DMS53 treated with DMSO at 0.1 percent for 48 hours (cell line): ENCODE data around the gene KCNQ1.

Experiments
- DNase-seq: peaks from one replicate; lab custom pipeline; 2025; ENCODE audit not compliant: unreplicated experiment; lab: John Stamatoyannopoulos, UW

KCNQ1 gene

DNA sequence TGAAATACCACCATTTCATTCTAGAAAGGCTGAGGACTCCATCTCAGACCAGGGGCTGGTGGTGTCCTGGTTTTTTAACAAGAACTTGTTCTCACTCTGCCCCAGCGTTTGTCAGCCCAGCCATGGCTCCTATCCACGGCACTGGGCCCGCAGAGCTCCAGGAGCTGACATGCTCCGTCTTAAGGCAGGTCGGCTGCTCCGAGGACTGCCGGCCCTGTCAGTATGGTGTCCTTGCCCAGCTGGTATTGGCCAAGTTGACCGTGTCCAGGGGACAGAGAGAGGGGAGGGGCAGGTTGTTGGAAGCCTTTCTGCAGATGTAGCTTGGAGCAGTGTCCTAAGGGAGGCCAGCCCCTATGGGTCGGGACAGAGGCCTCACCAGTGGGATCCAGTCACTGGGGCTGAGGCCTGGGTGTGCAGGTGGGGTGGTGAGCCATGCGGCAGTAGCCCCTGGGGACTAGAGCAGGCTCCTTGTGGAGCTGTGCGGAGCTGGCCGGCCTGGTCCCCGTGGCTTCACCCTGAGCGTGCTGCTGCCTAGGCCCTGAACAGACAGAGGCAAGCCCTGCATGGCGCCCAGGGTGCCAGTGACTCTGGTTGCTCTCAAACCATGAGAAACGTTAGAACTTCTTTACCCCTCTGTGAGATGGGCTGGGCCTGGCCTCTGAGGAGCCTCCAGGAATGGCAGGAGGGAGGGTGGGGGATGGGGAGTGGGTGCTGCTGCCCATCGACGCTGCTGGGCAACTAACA, 294.9 kb downstream of the KCNQ1 start:
- no peak for DNase-seq

- DNase-seq = no peak
Measured at GRCh38 chr11:2740275-2740940, 295.6 kb downstream of the KCNQ1 start.

DNA sequence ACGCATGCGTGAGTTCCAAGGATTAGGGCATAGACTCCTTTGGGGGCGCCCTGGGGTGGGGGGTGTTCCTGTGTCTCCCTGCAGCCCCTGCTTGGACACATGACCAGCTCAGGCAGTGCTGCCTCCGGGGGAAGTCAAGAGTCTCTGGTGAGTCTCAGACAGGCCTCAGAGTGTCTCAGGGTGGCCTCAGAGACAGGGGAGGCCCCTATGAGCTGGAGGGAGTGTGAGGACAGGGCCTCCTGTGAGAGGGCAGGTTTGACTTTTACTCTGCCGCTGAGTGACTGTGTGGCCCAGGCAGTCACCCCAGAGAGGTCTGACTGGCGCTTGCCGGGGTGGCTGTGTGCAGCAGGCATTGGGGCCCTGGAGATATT, 296.2 kb downstream of the KCNQ1 start:
- no peak for DNase-seq

- DNase-seq = no peak
Measured at GRCh38 chr11:2741377-2742131, 296.7 kb downstream of the KCNQ1 start.

DNA sequence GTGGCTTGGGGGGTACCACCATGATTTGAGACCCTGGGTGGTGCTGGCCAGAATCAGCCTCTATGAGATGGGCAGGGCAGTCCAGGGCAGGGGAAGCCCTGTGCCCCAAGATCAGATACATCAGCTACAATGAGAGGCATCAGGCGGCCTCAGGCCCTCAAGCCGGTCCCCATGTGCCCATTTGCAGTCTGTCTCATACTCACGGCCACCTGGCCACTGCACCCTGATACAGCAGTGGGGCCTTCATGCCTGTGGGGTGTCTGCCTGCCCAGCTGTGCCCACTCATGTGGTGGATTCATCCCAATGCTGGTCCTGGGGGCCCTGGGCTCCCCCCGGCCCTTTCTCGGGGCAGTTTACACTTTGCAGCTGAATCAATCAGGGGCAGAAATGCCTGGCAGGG, 297.4 kb downstream of the KCNQ1 start:
- DNase-seq = no peak

GRCh38 chr11:2742611-2743426, 298.0 kb downstream of the KCNQ1 start:
- no peak for DNase-seq

- DNase-seq = no peak
Measured at GRCh38 chr11:2743427-2744110, 298.8 kb downstream of the KCNQ1 start.

GRCh38 chr11:2744166-2744565, 299.4 kb downstream of the KCNQ1 start:
- DNase-seq = no peak

- DNase-seq = no peak
Measured at GRCh38 chr11:2745511-2745910, 300.7 kb downstream of the KCNQ1 start.

- no peak for DNase-seq
Measured at GRCh38 chr11:2746401-2747247, 301.8 kb downstream of the KCNQ1 start.

DNA sequence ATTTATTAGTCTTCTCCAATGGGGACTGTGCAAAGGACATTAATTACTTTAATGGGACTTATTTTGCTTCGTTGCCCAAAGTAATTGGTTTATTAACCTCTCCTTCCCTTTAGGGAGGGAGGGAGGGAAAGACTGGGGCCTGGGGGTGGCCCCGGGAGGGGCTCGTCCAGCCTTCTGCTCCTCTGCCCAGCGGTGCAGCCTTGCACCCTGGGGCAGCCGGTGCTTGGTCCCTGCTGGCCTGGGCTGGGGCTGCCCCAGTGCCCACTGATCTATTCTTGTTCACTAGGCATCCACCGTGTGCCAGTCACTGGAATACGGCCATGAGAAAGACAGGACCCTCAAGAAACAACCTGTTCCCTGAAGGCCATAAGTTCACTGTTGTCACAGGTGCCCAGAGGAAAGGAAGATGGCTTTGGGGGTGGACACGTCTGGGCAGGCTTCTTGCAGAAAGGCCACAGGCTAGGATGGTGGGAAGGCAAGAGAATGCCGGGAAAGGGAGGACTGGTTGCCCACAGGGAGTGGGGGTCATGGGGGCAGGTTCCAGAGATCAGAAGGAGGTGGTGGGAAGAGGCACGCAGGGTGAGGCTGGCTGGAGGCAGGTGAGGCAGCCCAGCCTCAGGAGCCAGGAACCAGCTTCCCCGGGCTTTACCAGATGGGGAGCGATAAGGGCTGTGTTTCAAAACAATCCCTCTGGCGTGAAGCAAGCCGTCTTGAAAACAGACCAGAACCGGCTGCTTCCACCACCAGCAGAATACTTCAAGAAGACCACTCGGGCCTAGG, 302.6 kb downstream of the KCNQ1 start:
- DNase-seq = no peak

- no peak for DNase-seq
Measured at GRCh38 chr11:2748061-2748813, 303.4 kb downstream of the KCNQ1 start.

GRCh38 chr11:2748814-2749554, 304.2 kb downstream of the KCNQ1 start:
- DNase-seq = no peak

DNA sequence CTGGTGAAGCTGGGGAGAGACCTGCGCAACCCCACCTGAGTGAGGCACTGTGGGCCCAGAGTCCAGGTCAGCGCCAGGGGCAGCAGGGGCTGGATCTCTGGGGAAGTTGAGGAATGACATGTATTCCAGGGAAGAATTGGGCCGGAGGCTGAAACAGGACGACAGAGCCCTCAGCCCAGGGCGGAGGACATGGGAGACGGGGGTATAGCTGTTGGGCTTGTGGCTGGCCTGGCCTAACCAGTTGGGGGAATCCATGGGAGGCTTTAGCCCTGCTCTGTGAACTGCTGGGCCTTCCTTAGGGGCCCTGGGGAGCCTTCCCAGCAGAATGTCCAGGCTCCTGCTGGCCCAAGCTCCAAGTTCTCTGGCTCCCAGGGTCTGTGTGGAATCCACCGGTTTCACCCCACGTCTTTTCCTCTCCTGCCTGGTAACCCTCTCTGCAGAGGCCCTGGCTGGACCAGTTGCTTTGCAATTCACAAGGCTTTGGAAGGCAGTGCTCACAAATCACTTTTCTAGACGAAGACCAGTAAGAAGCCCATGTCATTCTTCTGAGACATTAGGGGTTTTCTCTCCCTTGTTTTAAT, 305.4 kb downstream of the KCNQ1 start:
- DNase-seq = no peak

DNA sequence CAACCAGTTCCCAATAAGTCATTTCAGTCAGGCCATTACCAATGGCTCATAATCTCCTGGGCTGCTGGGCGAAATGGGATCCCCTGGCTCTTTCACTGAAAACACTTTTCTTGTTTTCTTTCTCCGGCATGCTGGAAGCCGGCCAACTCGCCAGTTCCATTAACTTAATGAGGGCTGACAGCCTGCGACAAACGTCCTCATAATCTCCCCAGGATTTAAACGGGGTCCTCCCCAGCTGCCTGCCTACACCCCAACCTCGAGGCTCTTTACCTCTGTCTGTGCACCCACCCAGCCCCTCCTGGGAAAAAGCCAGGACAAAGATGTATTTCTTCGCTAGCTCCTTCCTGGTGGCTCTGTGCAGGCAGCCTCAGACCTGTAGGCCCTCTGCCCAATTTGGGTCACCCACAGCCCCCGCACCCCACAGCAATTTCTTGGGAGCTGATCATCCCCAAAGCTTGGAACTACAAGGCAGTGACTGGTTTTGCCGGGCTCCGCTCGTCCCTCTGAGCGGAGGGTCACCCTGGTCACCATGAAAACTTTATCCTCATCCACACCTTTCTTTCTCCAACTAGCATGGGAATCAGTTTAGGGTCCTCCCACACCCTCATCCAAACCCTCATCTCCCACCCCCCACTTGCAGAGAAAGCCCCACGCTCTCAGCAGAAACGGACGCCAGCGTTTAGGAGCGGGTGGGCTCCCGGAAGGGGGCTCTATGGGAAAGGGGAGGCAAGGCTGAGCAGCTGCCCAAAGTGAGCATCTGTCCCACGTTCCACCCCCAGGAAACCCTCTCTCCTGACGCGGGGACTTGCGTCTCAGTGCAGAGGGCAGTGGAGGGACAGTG, 306.1 kb downstream of the KCNQ1 start:
- DNase-seq = no peak

DNA sequence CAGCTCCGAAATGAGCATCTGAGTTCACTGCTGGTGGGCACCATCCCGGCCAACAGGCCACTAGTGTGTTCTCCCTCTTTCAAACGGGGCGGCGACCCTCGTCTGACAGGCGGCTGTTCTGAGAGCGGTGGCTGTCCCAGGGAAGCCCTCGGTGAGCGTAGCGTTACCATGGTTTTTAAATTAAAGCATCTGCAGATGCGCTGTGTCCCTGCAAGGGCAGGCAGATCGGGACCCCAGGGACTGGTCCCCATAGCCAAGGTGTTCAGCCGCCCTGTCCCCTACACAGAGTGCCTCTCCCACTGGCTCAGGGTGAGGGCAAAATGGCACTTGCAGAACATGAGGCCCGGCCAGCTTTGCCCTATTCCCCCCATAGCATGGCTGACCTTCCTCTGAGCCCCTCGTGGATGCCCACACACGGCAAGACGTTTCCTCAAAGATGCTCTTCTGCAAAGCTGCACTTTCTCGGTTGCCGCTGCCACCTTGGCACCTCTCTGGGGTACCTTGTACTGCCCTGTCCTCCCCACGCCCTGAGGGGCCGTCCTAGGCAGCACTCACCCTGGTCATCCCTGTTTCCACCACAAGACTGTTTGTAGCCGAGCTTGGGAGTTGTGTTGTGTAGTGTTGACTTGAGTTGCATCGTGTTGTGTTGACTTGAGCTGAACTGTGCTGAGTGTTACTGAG, 306.9 kb downstream of the KCNQ1 start:
- DNase-seq = no peak
